Activated naive CD4-positive, alpha-beta T cell treated with anti-CD3 and anti-CD28 coated beads, Interleukin-2, amount 50 U/mL, for 72 hours (primary cell): ENCODE measurements around the gene ART4. TPM values are rescaled to one million over a fixed set of nuclear protein-coding genes. Genes with fewer than 3 reads are reported as not detected.

Experiments used
- ATAC-seq, 2 donors: fragments of 150-1000 bp; cut with Tn5 transposase; 2 replicates each; pipeline ENCODE4 v1.10.0; 2021; ENCODE audit warnings: mild to moderate bottlenecking in 2 of 2, moderate library complexity in 2 of 2
- DNase-seq, 2 donors: peaks; one replicate each; pipeline ENCODE4 v3.0.0; 2021 to 2022; ENCODE audit warnings: low spot score in 2 of 2
- H3K27ac Mint-ChIP-seq, 2 donors: one replicate each; pipeline ENCODE4 v1.8.0; 2022; ENCODE audit warnings: mild to moderate bottlenecking in 2 of 2, mixed read lengths in 2 of 2
- H3K36me3 Mint-ChIP-seq, 2 donors: one replicate each; pipeline ENCODE4 v1.8.0; 2022; ENCODE audit warnings: mixed read lengths in 2 of 2
- H3K9me3 Mint-ChIP-seq, 2 donors: one replicate each; pipeline ENCODE4 v1.8.0; 2022; ENCODE audit warnings: mixed read lengths in 2 of 2
- total RNA-seq, 2 donors: library from RNA; stranded (reverse); gene quantifications; one replicate each; pipeline ENCODE4 v1.2.3, GENCODE V29; 2022

The ART4 gene
- total RNA-seq, 2 donors from 2014 or later = not detected

- H3K36me3 Mint-ChIP-seq = peaks cover 6 to 39% of the 10 kb centered on the region in 2 donors
- H3K27ac Mint-ChIP-seq = no peak overlapping the region
- DNase-seq (no peak), ATAC-seq (no peak)
- H3K9me3 Mint-ChIP-seq = no peaks in the 10 kb centered on the region
Observed at GRCh38 chr12:14785568-14785967, 57.8 kb downstream of the ART4 start.

DNA sequence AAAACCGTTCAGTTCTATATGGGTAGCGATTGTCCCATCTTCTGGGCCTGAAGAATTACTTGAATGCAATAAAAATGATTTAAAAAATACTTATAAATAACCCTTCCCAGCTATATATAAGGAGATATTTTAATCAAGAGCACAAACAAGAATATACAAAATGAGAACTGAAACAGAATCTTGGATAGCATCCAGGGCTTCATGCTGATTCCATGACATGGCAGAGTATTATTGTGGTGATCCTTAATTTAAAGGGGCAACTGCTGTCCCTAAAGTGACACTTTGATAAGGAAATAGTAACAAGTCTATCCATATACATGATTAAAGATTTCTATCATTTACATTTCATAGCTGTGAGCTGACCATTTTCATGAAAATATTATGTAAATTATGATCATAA, 58.9 kb downstream of the ART4 start:
- ATAC-seq (no peak), DNase-seq (no peak)
- H3K36me3 Mint-ChIP-seq = peaks cover 0 to 28% of the 10 kb centered on the region in 2 donors
- no peak overlapping the region for H3K27ac Mint-ChIP-seq
- H3K9me3 Mint-ChIP-seq = no peaks in the 10 kb centered on the region

- Mint-ChIP-seq H3K36me3 (peaks cover 0 to 12% of the 10 kb centered on the region in 2 donors), H3K27ac (no peak overlapping the region), H3K9me3 (no peaks in the 10 kb centered on the region)
- DNase-seq = no peak
- no peak for ATAC-seq
Observed at GRCh38 chr12:14782756-14783155, 60.6 kb downstream of the ART4 start.

- Mint-ChIP-seq H3K36me3 (peaks cover 0 to under 1% of the 10 kb centered on the region in 2 donors), H3K9me3 (no peaks in the 10 kb centered on the region), H3K27ac (no peak overlapping the region)
- ATAC-seq = no peak
- DNase-seq = no peak
Observed at GRCh38 chr12:14781563-14781962, 61.8 kb downstream of the ART4 start.

DNA sequence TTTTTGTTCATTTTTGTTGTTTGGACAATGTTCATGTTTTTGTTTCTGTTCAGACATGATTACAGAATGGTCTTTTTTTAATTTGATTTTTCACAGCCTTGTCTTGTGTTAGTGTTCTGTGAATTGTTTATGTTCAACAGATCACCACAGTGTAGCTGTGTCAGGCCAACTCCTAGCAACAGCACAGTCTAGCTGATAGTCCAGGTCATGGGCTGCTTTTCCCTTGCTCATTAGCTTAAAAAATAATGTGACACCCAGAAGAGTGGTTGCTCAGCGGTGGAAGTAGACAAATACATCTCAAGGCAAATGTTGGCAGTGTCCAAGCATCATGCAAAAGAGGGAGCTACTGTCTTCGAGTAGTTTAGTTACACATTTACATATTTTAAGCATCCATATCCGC, 62.5 kb downstream of the ART4 start:
- Mint-ChIP-seq H3K9me3 (no peaks in the 10 kb centered on the region), H3K27ac (no peak overlapping the region), H3K36me3 (peaks cover 0 to 5% of the 10 kb centered on the region in 2 donors)
- DNase-seq (no peak), ATAC-seq (no peak)

- ATAC-seq (no peak), DNase-seq (no peak)
- H3K27ac Mint-ChIP-seq = no peak overlapping the region
- H3K36me3 Mint-ChIP-seq = peaks cover 9 to 15% of the 10 kb centered on the region in 2 donors
- H3K9me3 Mint-ChIP-seq = no peaks in the 10 kb centered on the region
Observed at GRCh38 chr12:14779834-14780233, 63.5 kb downstream of the ART4 start.

- ATAC-seq (no peak), DNase-seq (no peak)
- no peak overlapping the region for H3K27ac Mint-ChIP-seq
- H3K36me3 Mint-ChIP-seq = peaks cover 20 to 28% of the 10 kb centered on the region in 2 donors
- no peaks in the 10 kb centered on the region for H3K9me3 Mint-ChIP-seq
Observed at GRCh38 chr12:14777271-14777670, 66.1 kb downstream of the ART4 start.

DNA sequence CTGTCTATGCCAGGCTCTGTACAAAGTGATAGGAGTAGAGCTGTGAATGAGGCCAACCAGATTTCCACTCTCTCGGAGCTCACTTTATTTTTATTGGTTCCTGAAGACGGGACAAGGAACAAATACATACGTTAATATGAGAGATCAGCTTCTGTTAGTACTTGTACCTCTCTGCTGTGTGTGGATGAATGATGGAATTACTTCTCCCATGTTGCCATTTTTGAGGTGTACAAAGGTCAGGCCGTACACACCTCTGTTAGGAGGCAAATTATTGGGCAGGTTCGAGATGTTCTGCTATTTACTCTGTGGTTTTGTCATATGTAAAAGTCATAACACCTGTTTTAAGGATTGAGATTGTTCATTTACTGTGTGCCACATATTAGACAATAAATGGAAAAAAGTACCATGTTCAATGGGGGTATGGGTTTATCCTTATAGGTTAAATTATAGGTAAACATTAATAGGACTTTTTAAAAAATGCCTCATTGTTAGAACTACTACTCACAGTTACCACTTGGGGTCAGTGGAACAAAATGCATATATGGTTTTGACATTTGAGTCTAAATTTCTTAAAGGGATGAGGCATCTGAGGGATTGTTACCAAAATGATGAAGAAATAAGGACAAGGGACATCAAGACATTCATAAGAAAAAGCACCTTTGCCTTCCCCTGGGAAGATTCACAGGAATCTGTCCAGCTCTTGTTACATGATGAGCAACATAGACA, 66.9 kb downstream of the ART4 start:
- Mint-ChIP-seq H3K27ac (peak overlapping the region in 1 of 2 donors; percentile 97), H3K36me3 (peaks cover 20 to 28% of the 10 kb centered on the region in 2 donors), H3K9me3 (no peaks in the 10 kb centered on the region)
- DNase-seq (no peak), ATAC-seq (no peak)

DNA sequence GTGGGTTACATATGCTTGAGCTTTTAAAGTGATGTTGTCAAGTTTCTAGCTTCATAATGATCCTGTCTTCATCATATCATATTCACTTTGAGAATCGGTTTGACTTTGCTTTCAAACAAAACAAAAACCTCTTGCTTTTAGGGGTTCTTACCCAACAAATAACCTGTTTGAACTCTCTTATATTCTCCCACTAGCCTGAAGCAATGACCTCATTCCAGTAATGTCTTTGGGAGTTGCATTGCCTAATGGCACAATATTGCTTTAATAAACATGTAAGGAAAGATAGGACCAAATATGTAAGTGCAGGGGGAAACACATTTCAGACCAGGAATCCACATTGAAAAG, 67.7 kb downstream of the ART4 start:
- Mint-ChIP-seq H3K9me3 (no peaks in the 10 kb centered on the region), H3K36me3 (peaks cover 24 to 32% of the 10 kb centered on the region in 2 donors), H3K27ac (peak overlapping the region; percentile 97 to 100)
- DNase-seq (no peak), ATAC-seq (peak in 1 of 2 donors; percentile 14)

Other genes with a start within 250 kb of the ART4 start
- not detected for gene GUCY2C, start 146.9 kb downstream of the ART4 start, total RNA-seq
- 100 to 1,000 TPM in 1 of 2 donors, 10 to 100 TPM in 1; 95.5 to 120 TPM for gene WBP11, start 40.0 kb downstream of the ART4 start, total RNA-seq
- 1 to 10 TPM; 2.6 to 4.6 TPM for gene C12orf60, start 39.9 kb downstream of the ART4 start, total RNA-seq
- not detected for gene SMCO3, start 29.3 kb downstream of the ART4 start, total RNA-seq
- under 1 TPM in 1 of 2 donors, not detected in 1; 0.47 TPM for gene MGP, start 42.3 kb upstream of the ART4 start, total RNA-seq
- 1 to 10 TPM; 1.5 to 5.0 TPM for gene ERP27, start 95.0 kb upstream of the ART4 start, total RNA-seq
- gene ARHGDIB, start 118.1 kb upstream of the ART4 start, total RNA-seq = 100 to 1,000 TPM; 667 to 811 TPM
- gene PDE6H, start 129.5 kb upstream of the ART4 start, total RNA-seq = not detected